HepG2 (cell line): ENCODE results near the gene KRTCAP2. TPM values are rescaled to one million over a fixed set of nuclear protein-coding genes. Genes with fewer than 3 reads are reported as not detected.

ENCODE experiments used
- ARID4A ChIP-seq: sonication (generic); formaldehyde crosslinking; IDR thresholded peaks from 2 replicates; pipeline ENCODE4 v1.5.0; 2020; ENCODE audit warnings: mild to moderate bottlenecking, missing genetic modification reagents, borderline replicate concordance
- BCL6 ChIP-seq: IDR thresholded peaks from 2 replicates; pipeline ENCODE4 v1.6.1; 2016; ENCODE audit warnings: missing genetic modification reagents, missing compliant biosample characterization
- HMGXB4 ChIP-seq, 2 experiments: sonication (generic) in 1 of 2; formaldehyde crosslinking in 1 of 2; IDR thresholded peaks; 2 replicates each; pipeline versions ENCODE4 v1.4.0 to v1.6.1; 2018 to 2020; ENCODE audit warnings: missing genetic modification reagents in 2 of 2, borderline replicate concordance in 1 of 2, low read depth in 1 of 2, mild to moderate bottlenecking in 1 of 2, missing biosample characterization in 1 of 2
- KDM2A ChIP-seq: sonication (generic); formaldehyde crosslinking; IDR thresholded peaks from 2 replicates; pipeline ENCODE4 v1.4.0; 2020; ENCODE audit warnings: low read depth, missing genetic modification reagents, borderline replicate concordance
- KDM3A ChIP-seq: IDR thresholded peaks from 2 replicates; pipeline ENCODE4 v1.6.1; 2018; ENCODE audit warnings: low read depth, missing compliant biosample characterization
- MYC ChIP-seq: sonication (generic); formaldehyde crosslinking; IDR thresholded peaks from 2 replicates; pipeline ENCODE4 v1.9.0; 2021; ENCODE audit warnings: missing genetic modification reagents, borderline replicate concordance
- SALL1 ChIP-seq: sonication (generic); formaldehyde crosslinking; IDR thresholded peaks from 2 replicates; pipeline ENCODE4 v1.8.0; 2022; ENCODE audit warnings: mild to moderate bottlenecking, missing genetic modification reagents
- SP140L ChIP-seq: sonication (generic); formaldehyde crosslinking; IDR thresholded peaks from 2 replicates; pipeline ENCODE4 v1.4.0; 2020; ENCODE audit warnings: missing genetic modification reagents, borderline replicate concordance
- TSC22D2 ChIP-seq: sonication (generic); formaldehyde crosslinking; IDR thresholded peaks from 2 replicates; pipeline ENCODE4 v1.5.1; 2020; ENCODE audit warnings: missing genetic modification reagents, mild to moderate bottlenecking, borderline replicate concordance
- ZBTB7A ChIP-seq: sonication (generic); formaldehyde crosslinking; IDR thresholded peaks from 2 replicates; pipeline ENCODE4 v1.8.0; 2022; ENCODE audit warnings: mild to moderate bottlenecking, missing genetic modification reagents
- ZNF766 ChIP-seq: sonication (generic); formaldehyde crosslinking; IDR thresholded peaks from 2 replicates; pipeline ENCODE4 v1.5.0; 2020; ENCODE audit warnings: missing genetic modification reagents, borderline replicate concordance
- polyA plus RNA-seq, 8 experiments: library from polyadenylated mRNA; depleted of rRNA in 3 of 8; stranded (reverse) in 7 of 8; unstranded in 1 of 8; fragments of >200 nt; fragmentation: Illumina TruSeq in 4 of 8; extraction: Trizol in 4 of 8; gene quantifications; 2 replicates each; pipeline versions ENCODE4 v1.2.1 to v1.2.3, GENCODE V29; 2011 to 2016; ENCODE audit warnings: low read depth in 4 of 8, missing spikeins in 1 of 8, mixed read lengths in 1 of 8; ENCODE audit not compliant: insufficient read depth in 1 of 8
- total RNA-seq, 5 experiments: library from RNA; depleted of rRNA; stranded (reverse); fragments of >200 nt; fragmentation: Illumina TruSeq; extraction: Trizol; gene quantifications; 2 replicates each; pipeline ENCODE4 v1.2.3, GENCODE V29; 2016; ENCODE audit warnings: low read depth in 1 of 5
- TF ChIP-seq, protein P1 (sequence below): sonication (generic); formaldehyde crosslinking; IDR thresholded peaks from 2 replicates; pipeline ENCODE4 v1.4.0; 2020; ENCODE audit warnings: missing genetic modification reagents
- TF ChIP-seq, protein P2 (sequence below): sonication (generic); formaldehyde crosslinking; IDR thresholded peaks from 2 replicates; pipeline ENCODE4 v1.4.0; 2020; ENCODE audit warnings: missing genetic modification reagents
- TF ChIP-seq, protein P3 (sequence below): sonication (generic); formaldehyde crosslinking; IDR thresholded peaks from 2 replicates; pipeline ENCODE4 v1.4.0; 2020; ENCODE audit warnings: mild to moderate bottlenecking, missing genetic modification reagents

Gene KRTCAP2
- total and polyA plus RNA-seq, 2 of the 13 experiments (the other 11 are each of a cell fraction or from before 2014, with no cell fraction given): 77.3 to 79.4 TPM

- TF ChIP-seq, protein P1, sequence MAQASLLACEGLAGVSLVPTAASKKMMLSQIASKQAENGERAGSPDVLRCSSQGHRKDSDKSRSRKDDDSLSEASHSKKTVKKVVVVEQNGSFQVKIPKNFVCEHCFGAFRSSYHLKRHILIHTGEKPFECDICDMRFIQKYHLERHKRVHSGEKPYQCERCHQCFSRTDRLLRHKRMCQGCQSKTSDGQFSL (CRISPR knock-in tag): peak; percentile 73; the same call in 1 of the 2 replicates
- TF ChIP-seq KDM3A (CRISPR knock-in tag): peak; percentile 75; the same call in 1 of the 2 replicates
- TF ChIP-seq SALL1 (CRISPR knock-in tag): peak; percentile 48
- TF ChIP-seq, protein P2, sequence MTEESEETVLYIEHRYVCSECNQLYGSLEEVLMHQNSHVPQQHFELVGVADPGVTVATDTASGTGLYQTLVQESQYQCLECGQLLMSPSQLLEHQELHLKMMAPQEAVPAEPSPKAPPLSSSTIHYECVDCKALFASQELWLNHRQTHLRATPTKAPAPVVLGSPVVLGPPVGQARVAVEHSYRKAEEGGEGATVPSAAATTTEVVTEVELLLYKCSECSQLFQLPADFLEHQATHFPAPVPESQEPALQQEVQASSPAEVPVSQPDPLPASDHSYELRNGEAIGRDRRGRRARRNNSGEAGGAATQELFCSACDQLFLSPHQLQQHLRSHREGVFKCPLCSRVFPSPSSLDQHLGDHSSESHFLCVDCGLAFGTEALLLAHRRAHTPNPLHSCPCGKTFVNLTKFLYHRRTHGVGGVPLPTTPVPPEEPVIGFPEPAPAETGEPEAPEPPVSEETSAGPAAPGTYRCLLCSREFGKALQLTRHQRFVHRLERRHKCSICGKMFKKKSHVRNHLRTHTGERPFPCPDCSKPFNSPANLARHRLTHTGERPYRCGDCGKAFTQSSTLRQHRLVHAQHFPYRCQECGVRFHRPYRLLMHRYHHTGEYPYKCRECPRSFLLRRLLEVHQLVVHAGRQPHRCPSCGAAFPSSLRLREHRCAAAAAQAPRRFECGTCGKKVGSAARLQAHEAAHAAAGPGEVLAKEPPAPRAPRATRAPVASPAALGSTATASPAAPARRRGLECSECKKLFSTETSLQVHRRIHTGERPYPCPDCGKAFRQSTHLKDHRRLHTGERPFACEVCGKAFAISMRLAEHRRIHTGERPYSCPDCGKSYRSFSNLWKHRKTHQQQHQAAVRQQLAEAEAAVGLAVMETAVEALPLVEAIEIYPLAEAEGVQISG (CRISPR knock-in tag): peak; percentile 96
- TF ChIP-seq MYC (CRISPR knock-in tag): no peak; the same call in 1 of the 2 replicates
- TF ChIP-seq ZBTB7A: no peak; the same call in 1 of the 2 replicates
- peak; percentile 93 for TF ChIP-seq KDM2A (CRISPR knock-in tag)
- peak; percentile 44 for TF ChIP-seq ARID4A (CRISPR knock-in tag)
- 0 out of 2 replicates have a peak, but pooled peaks have one; percentile 65 for TF ChIP-seq SP140L (CRISPR knock-in tag)
- TF ChIP-seq HMGXB4 (CRISPR knock-in tag; IDR thresholded peaks at IDR 0.05; ENCODE audit: borderline replicate concordance in 1 of 2, low read depth in 1 of 2): peak; percentile 54 to 83; a peak in 2 of 4 replicates
- TF ChIP-seq, protein P3, sequence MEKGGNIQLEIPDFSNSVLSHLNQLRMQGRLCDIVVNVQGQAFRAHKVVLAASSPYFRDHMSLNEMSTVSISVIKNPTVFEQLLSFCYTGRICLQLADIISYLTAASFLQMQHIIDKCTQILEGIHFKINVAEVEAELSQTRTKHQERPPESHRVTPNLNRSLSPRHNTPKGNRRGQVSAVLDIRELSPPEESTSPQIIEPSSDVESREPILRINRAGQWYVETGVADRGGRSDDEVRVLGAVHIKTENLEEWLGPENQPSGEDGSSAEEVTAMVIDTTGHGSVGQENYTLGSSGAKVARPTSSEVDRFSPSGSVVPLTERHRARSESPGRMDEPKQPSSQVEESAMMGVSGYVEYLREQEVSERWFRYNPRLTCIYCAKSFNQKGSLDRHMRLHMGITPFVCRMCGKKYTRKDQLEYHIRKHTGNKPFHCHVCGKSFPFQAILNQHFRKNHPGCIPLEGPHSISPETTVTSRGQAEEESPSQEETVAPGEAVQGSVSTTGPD (CRISPR knock-in tag): no peak
- no peak for TF ChIP-seq BCL6
- no peak for TF ChIP-seq ZNF766 (CRISPR knock-in tag)
- TF ChIP-seq TSC22D2 (CRISPR knock-in tag): peak; percentile 49; the same call in 1 of the 2 replicates
Observed at GRCh38 chr1:155167166-155168104, 5.7 kb downstream of the KRTCAP2 start (continued).
